Ecto neural progenitor cell (in vitro differentiated cells): Measurements from ENCODE around the gene MVK.

Source experiments
- DNase-seq: peaks from one replicate; pipeline ENCODE4 v3.0.0-alpha.2; 2018; ENCODE audit warnings: low spot score

Gene MVK

GRCh38 chr12:109635717-109636116 is 62.1 kb downstream of the MVK start:
- DNase-seq = no peak

GRCh38 chr12:109637348-109637747 is 63.8 kb downstream of the MVK start:
- DNase-seq = no peak

DNA sequence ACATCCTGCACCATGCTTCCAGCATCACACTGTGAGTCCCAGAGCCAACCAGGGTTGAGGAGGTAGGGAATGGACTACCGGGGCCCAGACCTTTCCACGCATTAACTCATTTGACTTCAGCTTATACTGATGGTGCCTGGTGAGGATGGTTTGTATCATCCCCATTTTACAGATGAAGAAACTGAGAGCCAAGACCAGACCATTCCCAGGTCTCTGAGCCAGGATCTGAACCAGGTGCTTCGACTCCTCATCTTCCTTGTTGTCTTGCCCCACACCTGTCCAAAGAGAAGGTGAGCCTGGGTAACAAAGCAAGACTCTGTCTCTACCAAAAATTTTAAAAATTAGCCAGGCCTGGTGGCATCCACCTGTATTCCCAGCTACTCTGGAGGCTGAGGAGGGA is 64.4 kb downstream of the MVK start:
- no peak for DNase-seq

DNA sequence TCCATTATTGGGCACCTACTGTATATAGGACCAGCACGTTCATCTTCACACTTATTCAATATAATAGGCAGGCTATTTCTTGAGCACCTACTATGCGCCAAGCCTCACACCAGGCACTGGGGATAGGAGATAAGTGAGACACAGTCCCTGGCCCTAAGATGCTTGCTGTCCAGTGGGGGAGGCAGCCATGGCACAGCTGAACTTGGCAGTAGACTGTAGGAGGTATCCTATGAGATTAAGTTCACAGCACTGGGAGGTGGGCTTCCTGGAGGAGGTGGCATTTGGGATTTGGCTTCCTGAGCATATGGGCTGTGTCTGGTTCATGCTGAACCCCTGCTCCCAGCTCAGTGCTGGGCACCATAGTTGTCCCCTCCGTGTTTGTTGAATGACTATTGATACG is 65.1 kb downstream of the MVK start:
- no peak for DNase-seq

DNA sequence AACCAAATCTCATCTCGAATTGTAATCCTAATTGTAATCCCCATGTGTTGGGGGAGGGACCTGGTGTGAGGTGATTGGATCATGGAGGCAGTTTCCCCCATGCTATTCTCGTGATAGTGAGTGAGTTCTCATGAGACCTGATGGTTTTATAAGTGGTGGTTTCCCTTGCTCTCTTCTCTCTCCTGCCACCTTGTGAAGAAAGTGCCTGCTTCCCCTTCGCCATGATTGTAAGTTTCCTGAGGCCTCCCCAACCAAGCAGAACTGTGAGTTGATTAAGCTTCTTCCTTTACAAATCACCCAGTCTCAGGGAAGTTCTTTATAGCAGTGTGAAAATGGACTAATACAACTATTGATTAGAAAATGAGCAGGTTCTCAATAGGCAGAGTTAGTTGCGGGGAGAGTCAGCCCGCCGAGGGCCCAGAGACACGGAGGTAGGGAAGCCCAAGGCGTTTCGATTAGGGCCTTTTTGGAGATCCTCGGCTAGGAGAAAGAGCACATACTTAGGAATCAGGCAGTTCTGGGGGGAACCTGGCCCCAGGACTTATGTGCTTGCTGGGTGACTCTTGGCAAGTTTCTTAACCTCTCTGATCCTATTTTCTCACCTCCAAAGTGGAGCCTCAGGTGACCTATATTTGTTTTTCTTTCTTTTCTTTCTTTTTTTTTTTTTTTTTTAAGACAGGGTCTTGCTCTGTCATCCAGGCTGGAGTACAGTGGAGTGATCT is 65.7 kb downstream of the MVK start:
- DNase-seq = no peak

DNA sequence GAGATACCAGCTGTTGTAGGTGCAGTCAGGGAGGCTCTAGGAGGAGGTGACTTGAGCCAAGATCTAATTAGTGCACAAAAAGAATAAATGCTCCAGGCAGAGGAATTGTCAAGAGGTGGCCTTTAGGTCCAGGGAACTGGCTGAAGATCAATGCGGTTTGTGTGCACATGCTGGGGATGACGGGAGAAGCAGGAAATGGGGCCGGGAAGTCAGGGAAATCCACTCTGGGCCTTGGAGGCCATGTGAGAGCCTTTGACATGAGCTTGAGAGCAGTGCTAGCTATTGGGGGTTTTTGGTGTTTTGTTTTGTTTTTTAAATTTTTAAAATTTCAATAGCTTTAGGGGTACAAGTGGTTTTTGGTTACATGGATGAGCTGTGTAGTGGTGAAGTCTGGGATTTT is 67.4 kb downstream of the MVK start:
- DNase-seq = no peak

DNA sequence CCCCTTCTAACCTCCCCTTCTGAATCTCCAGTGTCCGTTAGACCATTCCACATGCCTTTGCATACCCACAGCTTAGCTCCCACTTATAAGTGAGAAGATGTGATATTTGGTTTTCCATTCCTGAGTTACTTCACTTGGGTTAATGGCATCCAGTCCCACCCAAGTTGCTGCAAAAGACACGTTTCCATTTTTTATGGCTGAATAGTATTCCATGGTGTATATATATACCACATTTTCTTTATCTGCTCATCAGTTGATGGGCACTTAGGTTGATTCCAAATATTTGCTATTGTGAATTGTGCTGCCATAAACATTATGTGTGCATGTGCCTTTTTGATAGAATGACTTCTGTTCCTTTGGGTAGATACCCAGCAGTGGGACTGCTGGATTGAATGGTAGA is 67.8 kb downstream of the MVK start:
- DNase-seq = no peak

DNA sequence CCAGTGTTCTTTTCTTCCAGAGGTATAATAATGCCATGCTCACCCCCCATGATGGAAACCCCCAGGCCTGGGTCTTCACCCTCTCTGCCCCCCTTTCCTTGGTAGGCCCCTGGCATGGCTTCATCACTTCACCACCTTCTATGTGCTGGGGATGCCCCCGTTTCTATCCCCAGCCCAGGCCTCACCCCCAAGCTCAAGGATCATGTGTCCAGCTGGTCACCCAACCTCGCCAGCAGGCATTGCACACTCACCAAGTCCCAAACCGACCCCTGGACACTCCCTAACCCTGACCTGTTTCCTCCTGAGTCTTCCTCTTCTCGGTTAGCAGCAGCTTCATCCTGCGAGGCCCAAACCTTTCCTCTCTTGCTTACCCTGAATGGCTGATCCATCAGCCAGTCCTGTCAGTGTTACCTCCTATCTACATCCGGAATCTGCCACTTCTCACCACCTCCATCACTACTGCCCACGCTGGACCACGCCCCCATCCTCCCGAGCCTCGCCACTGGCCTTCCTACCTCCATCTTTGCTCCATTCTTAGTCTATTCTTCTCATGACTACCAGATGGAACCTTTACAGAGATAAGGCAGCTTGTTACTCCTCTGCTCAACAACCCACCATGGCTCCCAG is 69.0 kb downstream of the MVK start:
- no peak for DNase-seq

GRCh38 chr12:109645194-109645593 is 71.6 kb downstream of the MVK start:
- DNase-seq = no peak

GRCh38 chr12:109645708-109646107 is 72.1 kb downstream of the MVK start:
- no peak for DNase-seq
